Measurements from ENCODE around the gene CFAP73.

DNA sequence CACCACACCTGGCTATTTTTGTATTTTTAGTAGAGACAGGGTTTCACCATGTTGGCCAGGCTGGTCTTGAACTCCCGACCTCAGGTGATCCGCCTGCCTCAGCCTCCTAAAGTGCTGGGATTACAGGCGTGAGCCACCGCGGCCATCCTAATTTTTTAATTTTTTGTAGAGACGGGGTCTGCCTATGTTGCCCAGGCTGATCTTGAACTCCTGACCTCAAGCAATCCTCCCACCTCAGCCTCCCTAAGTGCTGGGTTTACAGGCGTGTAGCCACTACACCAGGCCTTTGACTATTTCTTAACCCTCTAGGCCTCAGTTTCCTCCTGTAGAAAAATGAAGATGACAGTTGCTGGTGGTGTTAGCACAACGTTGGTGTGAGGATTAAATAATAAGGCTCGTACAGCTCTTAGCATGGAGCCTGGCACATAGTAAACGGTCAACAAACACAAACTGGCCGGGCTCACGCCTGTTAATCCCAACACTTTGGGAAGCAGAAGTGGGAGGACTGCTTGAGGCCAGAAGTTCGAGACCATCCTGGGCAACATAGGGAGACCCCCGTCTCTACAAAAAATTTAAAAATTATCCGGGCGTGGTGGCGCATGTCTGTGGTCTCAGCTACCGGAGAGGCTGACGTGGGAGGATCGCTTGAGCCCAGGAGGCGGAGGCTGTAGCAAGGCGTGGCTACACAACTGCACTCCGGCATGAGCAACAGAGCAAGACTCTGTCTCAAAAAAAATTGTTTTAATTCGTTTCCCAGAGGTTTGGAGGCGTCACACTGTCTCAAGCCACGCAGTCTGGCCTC, 34.8 kb downstream of the CFAP73 start:
- TF ChIP-seq, protein P1, sequence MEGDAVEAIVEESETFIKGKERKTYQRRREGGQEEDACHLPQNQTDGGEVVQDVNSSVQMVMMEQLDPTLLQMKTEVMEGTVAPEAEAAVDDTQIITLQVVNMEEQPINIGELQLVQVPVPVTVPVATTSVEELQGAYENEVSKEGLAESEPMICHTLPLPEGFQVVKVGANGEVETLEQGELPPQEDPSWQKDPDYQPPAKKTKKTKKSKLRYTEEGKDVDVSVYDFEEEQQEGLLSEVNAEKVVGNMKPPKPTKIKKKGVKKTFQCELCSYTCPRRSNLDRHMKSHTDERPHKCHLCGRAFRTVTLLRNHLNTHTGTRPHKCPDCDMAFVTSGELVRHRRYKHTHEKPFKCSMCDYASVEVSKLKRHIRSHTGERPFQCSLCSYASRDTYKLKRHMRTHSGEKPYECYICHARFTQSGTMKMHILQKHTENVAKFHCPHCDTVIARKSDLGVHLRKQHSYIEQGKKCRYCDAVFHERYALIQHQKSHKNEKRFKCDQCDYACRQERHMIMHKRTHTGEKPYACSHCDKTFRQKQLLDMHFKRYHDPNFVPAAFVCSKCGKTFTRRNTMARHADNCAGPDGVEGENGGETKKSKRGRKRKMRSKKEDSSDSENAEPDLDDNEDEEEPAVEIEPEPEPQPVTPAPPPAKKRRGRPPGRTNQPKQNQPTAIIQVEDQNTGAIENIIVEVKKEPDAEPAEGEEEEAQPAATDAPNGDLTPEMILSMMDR (IDR thresholded peaks at IDR 0.05), result no peak
- TF ChIP-seq POLR2A (IDR thresholded peaks at IDR 0.05) (no peak), POLR2AphosphoS5 (IDR thresholded peaks at IDR 0.05) (no peak)

Data from breast epithelium (tissue), 3 donors.